Myocyte (in vitro differentiated cells): Measurements from ENCODE around the gene SLC9A7. TPM values are rescaled to one million over a fixed set of nuclear protein-coding genes. Genes with fewer than 3 reads are reported as not detected.
"Not testable (repeated sequence)": the region's sequence is repeated elsewhere in the genome, so short reads cannot be mapped to it uniquely, and the experiment has no call there.

Experiments used
- DNase-seq: peaks from one replicate; pipeline ENCODE4 v3.0.0-alpha.2; 2012; ENCODE audit warnings: low read depth
- total RNA-seq: library from RNA; depleted of rRNA; stranded (reverse); fragments of >200 nt; gene quantifications from 2 replicates; pipeline ENCODE4 v1.2.3, GENCODE V29; 2014

The SLC9A7 gene
- total RNA-seq, 1 donor from 2014 or later: 36.0 TPM

GRCh38 chrX:46754586-46755061 lies 4.3 kb downstream of the SLC9A7 start:
- peak; percentile 10 for DNase-seq

GRCh38 chrX:46754036-46754435 lies 4.9 kb downstream of the SLC9A7 start:
- DNase-seq: no peak

GRCh38 chrX:46750889-46751288 lies 8.0 kb downstream of the SLC9A7 start:
- DNase-seq: no peak

- no peak for DNase-seq
Observed at GRCh38 chrX:46744009-46744408, 14.9 kb downstream of the SLC9A7 start.

- no peak for DNase-seq
Observed at GRCh38 chrX:46743046-46743445, 15.9 kb downstream of the SLC9A7 start.

GRCh38 chrX:46739736-46740135 lies 19.2 kb downstream of the SLC9A7 start:
- no peak for DNase-seq

- DNase-seq: no peak
Observed at GRCh38 chrX:46737462-46737861, 21.5 kb downstream of the SLC9A7 start.

GRCh38 chrX:46737041-46737440 lies 21.9 kb downstream of the SLC9A7 start:
- DNase-seq: no peak

GRCh38 chrX:46735622-46736021 lies 23.3 kb downstream of the SLC9A7 start:
- DNase-seq: no peak

GRCh38 chrX:46733226-46733625 lies 25.7 kb downstream of the SLC9A7 start:
- DNase-seq: no peak

GRCh38 chrX:46730765-46731164 lies 28.2 kb downstream of the SLC9A7 start:
- no peak for DNase-seq

- no peak for DNase-seq
Observed at GRCh38 chrX:46727441-46727840, 31.5 kb downstream of the SLC9A7 start.

GRCh38 chrX:46723569-46723927 lies 35.4 kb downstream of the SLC9A7 start:
- not testable (repeated sequence) for DNase-seq

- DNase-seq: no peak
Observed at GRCh38 chrX:46722742-46723568, 36.0 kb downstream of the SLC9A7 start.

- no peak for DNase-seq
Observed at GRCh38 chrX:46716796-46717195, 42.1 kb downstream of the SLC9A7 start.

- no peak for DNase-seq
Observed at GRCh38 chrX:46715997-46716396, 42.9 kb downstream of the SLC9A7 start.

- no peak for DNase-seq
Observed at GRCh38 chrX:46715530-46715929, 43.4 kb downstream of the SLC9A7 start.

- no peak for DNase-seq
Observed at GRCh38 chrX:46713672-46714490, 45.0 kb downstream of the SLC9A7 start.

- no peak for DNase-seq
Observed at GRCh38 chrX:46712764-46713163, 46.2 kb downstream of the SLC9A7 start.

- DNase-seq: no peak
Observed at GRCh38 chrX:46710927-46711623, 47.8 kb downstream of the SLC9A7 start.

- no peak for DNase-seq
Observed at GRCh38 chrX:46710425-46710824, 48.5 kb downstream of the SLC9A7 start.
